HepG2 (cell line): ENCODE results near the gene ZFP36. TPM values are rescaled to one million over a fixed set of nuclear protein-coding genes. Genes with fewer than 3 reads are reported as not detected.

Experiments used
- AKAP8 ChIP-seq: sonication (generic); formaldehyde crosslinking; IDR thresholded peaks from 2 replicates; pipeline ENCODE4 v1.5.1; 2020; ENCODE audit warnings: mild to moderate bottlenecking, missing genetic modification reagents
- CBFB ChIP-seq: sonication (generic); formaldehyde crosslinking; IDR thresholded peaks from 2 replicates; pipeline ENCODE4 v1.4.0; 2020; ENCODE audit warnings: missing genetic modification reagents
- DMTF1 ChIP-seq: sonication (generic); formaldehyde crosslinking; IDR thresholded peaks from 2 replicates; pipeline ENCODE4 v1.4.0; 2020; ENCODE audit warnings: mild to moderate bottlenecking, missing genetic modification reagents
- DR1 ChIP-seq: sonication (generic); formaldehyde crosslinking; IDR thresholded peaks from 2 replicates; pipeline ENCODE4 v1.8.0; 2021; ENCODE audit warnings: mild to moderate bottlenecking, missing genetic modification reagents, inconsistent platforms
- FOXK2 ChIP-seq: fragments of 450-650 bp; IDR thresholded peaks from 2 replicates; pipeline ENCODE4 v1.6.1; 2016
- GABPA ChIP-seq, 2 experiments: IDR thresholded peaks; 2 replicates each; pipeline ENCODE4 v1.6.1; 2011 to 2016; ENCODE audit warnings: low read depth in 2 of 2, low read length in 1 of 2, missing biosample characterization in 1 of 2, missing genetic modification characterization in 1 of 2
- GFI1 ChIP-seq: sonication (generic); formaldehyde crosslinking; IDR thresholded peaks from 2 replicates; pipeline ENCODE4 v1.5.0; 2020; ENCODE audit warnings: missing genetic modification reagents, mild to moderate bottlenecking, borderline replicate concordance
- HCFC1 ChIP-seq: fragments of 150-350 bp; IDR thresholded peaks from 2 replicates; pipeline ENCODE4 v1.6.1; 2014; ENCODE audit warnings: low read depth, low read length
- HES4 ChIP-seq: sonication (generic); formaldehyde crosslinking; IDR thresholded peaks from 2 replicates; pipeline ENCODE4 v1.9.0; 2021; ENCODE audit warnings: mild to moderate bottlenecking, missing genetic modification reagents, borderline replicate concordance
- NRL ChIP-seq: sonication (generic); formaldehyde crosslinking; IDR thresholded peaks from 2 replicates; pipeline ENCODE4 v1.5.0; 2020; ENCODE audit warnings: missing genetic modification reagents, mild to moderate bottlenecking, moderate library complexity, borderline replicate concordance
- RXRB ChIP-seq: IDR thresholded peaks from 2 replicates; pipeline ENCODE4 v1.6.1; 2016; ENCODE audit warnings: borderline replicate concordance, missing genetic modification reagents, missing compliant biosample characterization
- SOX13 ChIP-seq, 3 experiments: fragments of 450-650 bp in 1 of 3; sonication (generic) in 1 of 3; formaldehyde crosslinking in 1 of 3; IDR thresholded peaks in 2 of 3; conservative IDR thresholded peaks in 1 of 3; 2 replicates each; pipeline versions ENCODE4 v1.5.0 to v1.6.1; 2016 to 2020; ENCODE audit warnings: antibody characterized with exemption in 1 of 3, mild to moderate bottlenecking in 1 of 3, missing compliant biosample characterization in 1 of 3, missing genetic modification reagents in 1 of 3, moderate library complexity in 1 of 3
- SRSF9 ChIP-seq: fragments of 200-400 bp; formaldehyde crosslinking; IDR thresholded peaks from 2 replicates; pipeline ENCODE4 v1.6.1; 2018; ENCODE audit warnings: borderline replicate concordance, mild to moderate bottlenecking, low read depth, low read length; ENCODE audit not compliant: insufficient read depth, poor library complexity, severe bottlenecking
- ZFX ChIP-seq: sonication (generic); formaldehyde crosslinking; IDR thresholded peaks from 2 replicates; pipeline ENCODE4 v1.4.0; 2020; ENCODE audit warnings: mild to moderate bottlenecking, low read depth, missing genetic modification reagents, moderate library complexity
- ZNF331 ChIP-seq: sonication (generic); formaldehyde crosslinking; IDR thresholded peaks from 2 replicates; pipeline ENCODE4 v1.4.0; 2020; ENCODE audit warnings: missing genetic modification reagents
- polyA plus RNA-seq, 8 experiments: library from polyadenylated mRNA; depleted of rRNA in 3 of 8; stranded (reverse) in 7 of 8; unstranded in 1 of 8; fragments of >200 nt; fragmentation: Illumina TruSeq in 4 of 8; extraction: Trizol in 4 of 8; gene quantifications; 2 replicates each; pipeline versions ENCODE4 v1.2.1 to v1.2.3, GENCODE V29; 2011 to 2016; ENCODE audit warnings: low read depth in 4 of 8, missing spikeins in 1 of 8, mixed read lengths in 1 of 8; ENCODE audit not compliant: insufficient read depth in 1 of 8
- total RNA-seq, 5 experiments: library from RNA; depleted of rRNA; stranded (reverse); fragments of >200 nt; fragmentation: Illumina TruSeq; extraction: Trizol; gene quantifications; 2 replicates each; pipeline ENCODE4 v1.2.3, GENCODE V29; 2016; ENCODE audit warnings: low read depth in 1 of 5
- TF ChIP-seq, protein P1 (sequence below): sonication (generic); formaldehyde crosslinking; IDR thresholded peaks from 2 replicates; pipeline ENCODE4 v1.5.0; 2020; ENCODE audit warnings: missing genetic modification reagents, mild to moderate bottlenecking, borderline replicate concordance
- TF ChIP-seq, protein P2 (sequence below): sonication (generic); formaldehyde crosslinking; IDR thresholded peaks from 2 replicates; pipeline ENCODE4 v1.5.0; 2020; ENCODE audit warnings: mild to moderate bottlenecking, missing genetic modification reagents
- TF ChIP-seq, protein P3 (sequence below): sonication (generic); formaldehyde crosslinking; IDR thresholded peaks from 2 replicates; pipeline ENCODE4 v1.4.0; 2020; ENCODE audit warnings: missing genetic modification reagents
- TF ChIP-seq, protein P4 (sequence below): sonication (generic); formaldehyde crosslinking; IDR thresholded peaks from 2 replicates; pipeline ENCODE4 v1.4.0; 2020; ENCODE audit warnings: mild to moderate bottlenecking, missing genetic modification reagents

The ZFP36 gene
- total and polyA plus RNA-seq, 2 of the 13 experiments (the other 11 are each of a cell fraction or from before 2014, with no cell fraction given): 1.4 to 1.7 TPM

DNA sequence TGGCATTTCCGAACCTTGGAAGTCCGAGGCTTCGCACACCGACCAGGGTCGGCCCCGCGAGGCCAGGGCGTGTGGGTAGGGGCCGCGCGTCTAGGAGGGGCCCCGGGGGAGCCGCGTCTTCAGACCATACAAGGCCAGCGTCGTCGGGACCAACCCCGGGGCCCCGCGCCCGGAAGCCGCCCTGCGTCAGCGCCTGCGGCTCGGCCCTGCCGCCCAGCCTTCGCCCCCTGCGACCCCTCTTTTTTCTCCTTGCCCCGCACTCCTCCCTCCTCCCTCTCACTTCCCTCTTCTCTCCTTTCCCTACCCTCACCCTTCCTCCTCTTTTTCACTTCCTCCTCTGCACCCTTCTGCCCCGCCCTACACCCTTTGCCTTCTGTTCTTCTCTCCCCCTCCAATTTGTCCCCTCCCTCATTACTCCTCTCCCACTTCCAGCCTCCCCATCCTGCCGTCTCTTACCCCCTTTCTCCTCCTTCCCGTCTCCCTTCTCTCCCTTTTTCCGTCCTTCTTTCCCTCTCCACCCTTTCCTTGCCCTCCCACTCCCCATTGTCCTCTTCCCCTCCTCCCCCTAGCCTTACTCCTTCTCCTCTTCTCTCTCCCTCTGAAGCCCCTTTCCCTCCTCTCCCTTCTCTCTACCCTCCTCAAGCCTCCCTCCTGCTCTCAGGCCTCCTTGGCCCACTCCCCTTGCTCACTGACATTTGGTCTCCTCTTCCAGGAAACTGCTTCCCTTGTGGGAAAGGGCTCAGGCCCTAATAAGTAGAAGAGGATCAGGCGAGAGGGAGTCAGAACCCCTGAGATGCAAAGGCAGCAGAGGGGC, 3.6 kb downstream of the ZFP36 start (continued):
- TF ChIP-seq RXRB (no peak), GFI1 (CRISPR knock-in tag) (no peak; the same call in 1 of the 2 replicates), FOXK2 (no peak), SRSF9 (no peak), SOX13 (IDR thresholded peaks at IDR 0.05) (no peak), SOX13 (CRISPR knock-in tag; conservative IDR thresholded peaks at IDR 0.05 in 1 of 2, IDR thresholded peaks at IDR 0.05 in 1 of 2) (no peak), AKAP8 (CRISPR knock-in tag) (no peak; the same call in 1 of the 2 replicates), ZNF331 (CRISPR knock-in tag) (no peak), ZFX (CRISPR knock-in tag) (peak; percentile 49), GABPA (IDR thresholded peaks at IDR 0.05; ENCODE audit: low read depth, low read length) (peak; percentile 42; the same call in 1 of the 2 replicates), GABPA (CRISPR knock-in tag; IDR thresholded peaks at IDR 0.05; ENCODE audit: low read depth) (peak; percentile 31), HES4 (CRISPR knock-in tag) (no peak; the same call in 1 of the 2 replicates), NRL (CRISPR knock-in tag) (no peak), DR1 (no peak), HCFC1 (no peak), CBFB (no peak), DMTF1 (CRISPR knock-in tag) (no peak)
- TF ChIP-seq, protein P1, sequence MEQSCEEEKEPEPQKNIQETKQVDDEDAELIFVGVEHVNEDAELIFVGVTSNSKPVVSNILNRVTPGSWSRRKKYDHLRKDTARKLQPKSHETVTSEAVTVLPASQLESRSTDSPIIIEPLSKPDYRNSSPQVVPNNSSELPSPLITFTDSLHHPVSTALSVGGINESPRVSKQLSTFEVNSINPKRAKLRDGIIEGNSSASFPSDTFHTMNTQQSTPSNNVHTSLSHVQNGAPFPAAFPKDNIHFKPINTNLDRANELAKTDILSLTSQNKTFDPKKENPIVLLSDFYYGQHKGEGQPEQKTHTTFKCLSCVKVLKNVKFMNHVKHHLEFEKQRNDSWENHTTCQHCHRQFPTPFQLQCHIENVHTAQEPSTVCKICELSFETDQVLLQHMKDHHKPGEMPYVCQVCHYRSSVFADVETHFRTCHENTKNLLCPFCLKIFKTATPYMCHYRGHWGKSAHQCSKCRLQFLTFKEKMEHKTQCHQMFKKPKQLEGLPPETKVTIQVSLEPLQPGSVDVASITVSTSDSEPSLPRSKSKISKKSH (CRISPR knock-in tag): no peak
- TF ChIP-seq, protein P2, sequence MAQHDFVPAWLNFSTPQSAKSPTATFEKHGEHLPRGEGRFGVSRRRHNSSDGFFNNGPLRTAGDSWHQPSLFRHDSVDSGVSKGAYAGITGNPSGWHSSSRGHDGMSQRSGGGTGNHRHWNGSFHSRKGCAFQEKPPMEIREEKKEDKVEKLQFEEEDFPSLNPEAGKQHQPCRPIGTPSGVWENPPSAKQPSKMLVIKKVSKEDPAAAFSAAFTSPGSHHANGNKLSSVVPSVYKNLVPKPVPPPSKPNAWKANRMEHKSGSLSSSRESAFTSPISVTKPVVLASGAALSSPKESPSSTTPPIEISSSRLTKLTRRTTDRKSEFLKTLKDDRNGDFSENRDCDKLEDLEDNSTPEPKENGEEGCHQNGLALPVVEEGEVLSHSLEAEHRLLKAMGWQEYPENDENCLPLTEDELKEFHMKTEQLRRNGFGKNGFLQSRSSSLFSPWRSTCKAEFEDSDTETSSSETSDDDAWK (CRISPR knock-in tag): no peak
- TF ChIP-seq, protein P3, sequence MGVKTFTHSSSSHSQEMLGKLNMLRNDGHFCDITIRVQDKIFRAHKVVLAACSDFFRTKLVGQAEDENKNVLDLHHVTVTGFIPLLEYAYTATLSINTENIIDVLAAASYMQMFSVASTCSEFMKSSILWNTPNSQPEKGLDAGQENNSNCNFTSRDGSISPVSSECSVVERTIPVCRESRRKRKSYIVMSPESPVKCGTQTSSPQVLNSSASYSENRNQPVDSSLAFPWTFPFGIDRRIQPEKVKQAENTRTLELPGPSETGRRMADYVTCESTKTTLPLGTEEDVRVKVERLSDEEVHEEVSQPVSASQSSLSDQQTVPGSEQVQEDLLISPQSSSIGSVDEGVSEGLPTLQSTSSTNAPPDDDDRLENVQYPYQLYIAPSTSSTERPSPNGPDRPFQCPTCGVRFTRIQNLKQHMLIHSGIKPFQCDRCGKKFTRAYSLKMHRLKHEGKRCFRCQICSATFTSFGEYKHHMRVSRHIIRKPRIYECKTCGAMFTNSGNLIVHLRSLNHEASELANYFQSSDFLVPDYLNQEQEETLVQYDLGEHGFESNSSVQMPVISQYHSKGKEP (CRISPR knock-in tag): no peak
- TF ChIP-seq, protein P4, sequence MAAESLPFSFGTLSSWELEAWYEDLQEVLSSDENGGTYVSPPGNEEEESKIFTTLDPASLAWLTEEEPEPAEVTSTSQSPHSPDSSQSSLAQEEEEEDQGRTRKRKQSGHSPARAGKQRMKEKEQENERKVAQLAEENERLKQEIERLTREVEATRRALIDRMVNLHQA: no peak
